Glutamatergic neuron (in vitro differentiated cells): ENCODE data around the gene RNF220. TPM values are rescaled to one million over a fixed set of nuclear protein-coding genes. Genes with fewer than 3 reads are reported as not detected.
A peak's percentile ranks its signal among the peaks of the same experiment; 100 is the strongest.

ENCODE experiments used
- DNase-seq: peaks from one replicate; pipeline ENCODE4 v3.0.0; 2022
- H3K27ac Mint-ChIP-seq: one replicate; pipeline ENCODE4 v1.8.0; 2020; ENCODE audit warnings: mild to moderate bottlenecking, mixed read lengths, inconsistent platforms; ENCODE audit not compliant: unreplicated experiment
- H3K27me3 Mint-ChIP-seq: one replicate; pipeline ENCODE4 v1.8.0; 2020; ENCODE audit warnings: mild to moderate bottlenecking, moderate library complexity, mixed read lengths, inconsistent platforms; ENCODE audit not compliant: unreplicated experiment
- H3K36me3 Mint-ChIP-seq: one replicate; pipeline ENCODE4 v1.8.0; 2020; ENCODE audit warnings: mild to moderate bottlenecking, mixed read lengths, inconsistent platforms; ENCODE audit not compliant: unreplicated experiment
- H3K4me1 Mint-ChIP-seq: one replicate; pipeline ENCODE4 v1.8.0; 2020; ENCODE audit warnings: mild to moderate bottlenecking, low read depth, mixed read lengths, inconsistent platforms; ENCODE audit not compliant: unreplicated experiment
- H3K4me3 Mint-ChIP-seq: one replicate; pipeline ENCODE4 v1.8.0; 2020; ENCODE audit warnings: mild to moderate bottlenecking, mixed read lengths, inconsistent platforms; ENCODE audit not compliant: unreplicated experiment
- H3K9me3 Mint-ChIP-seq: one replicate; pipeline ENCODE4 v1.8.0; 2020; ENCODE audit warnings: mild to moderate bottlenecking, moderate library complexity, mixed read lengths, inconsistent platforms; ENCODE audit not compliant: unreplicated experiment
- CTCF ChIP-seq: fragments of 200-600 bp; sonication (generic); IDR thresholded peaks from one replicate; pipeline ENCODE4 v1.5.0; 2021; ENCODE audit not compliant: partially characterized antibody, unreplicated experiment
- total RNA-seq: library from RNA; stranded (reverse); fragmentation: NEBNext Ultra II Directional; extraction: Animal tissue kit (Norgen Biotek cat#: 25700); gene quantifications from one replicate; pipeline ENCODE4 v1.2.1, GENCODE V29; 2021; ENCODE audit not compliant: unreplicated experiment

RNF220 gene
- total RNA-seq, 1 donor from 2014 or later, result 99.4 TPM

- TF ChIP-seq CTCF, result no peak
- Mint-ChIP-seq H3K4me1 (peaks cover 1% of the 10 kb centered on the region), H3K4me3 (no peak overlapping the region), H3K27ac (no peak overlapping the region), H3K9me3 (peaks cover 11% of the 10 kb centered on the region), H3K27me3 (peaks cover 10% of the 10 kb centered on the region), H3K36me3 (no peaks in the 10 kb centered on the region)
- no peak for DNase-seq
Observed at GRCh38 chr1:44566281-44567046, 161.4 kb downstream of the RNF220 start.

GRCh38 chr1:44568128-44568900 lies 163.3 kb downstream of the RNF220 start:
- Mint-ChIP-seq H3K9me3 (peaks cover 11% of the 10 kb centered on the region), H3K27me3 (peaks cover 10% of the 10 kb centered on the region), H3K36me3 (no peaks in the 10 kb centered on the region), H3K27ac (no peak overlapping the region), H3K4me3 (no peak overlapping the region), H3K4me1 (peaks cover 1% of the 10 kb centered on the region)
- no peak for DNase-seq
- no peak for TF ChIP-seq CTCF

- H3K27me3 Mint-ChIP-seq, result peaks cover 10% of the 10 kb centered on the region
- no peaks in the 10 kb centered on the region for H3K36me3 Mint-ChIP-seq
- H3K27ac Mint-ChIP-seq, result no peak overlapping the region
- TF ChIP-seq CTCF, result no peak
- H3K4me3 Mint-ChIP-seq, result no peak overlapping the region
- DNase-seq, result no peak
- peaks cover 11% of the 10 kb centered on the region for H3K9me3 Mint-ChIP-seq
- peaks cover 1% of the 10 kb centered on the region for H3K4me1 Mint-ChIP-seq
Observed at GRCh38 chr1:44569491-44569890, 164.4 kb downstream of the RNF220 start.

GRCh38 chr1:44571712-44572571 lies 166.9 kb downstream of the RNF220 start:
- TF ChIP-seq CTCF, result peak; percentile 64
- Mint-ChIP-seq H3K27ac (no peak overlapping the region), H3K36me3 (no peaks in the 10 kb centered on the region), H3K4me3 (no peak overlapping the region), H3K9me3 (peaks cover 6% of the 10 kb centered on the region), H3K4me1 (no peaks in the 10 kb centered on the region), H3K27me3 (peaks cover 10% of the 10 kb centered on the region)
- no peak for DNase-seq
